HEK293T (cell line): Measurements from ENCODE around the gene CCSER1.

ENCODE experiments used
- ARNT ChIP-seq: fragments of 450-650 bp; IDR thresholded peaks from 2 replicates; pipeline ENCODE4 v1.6.1; 2017; ENCODE audit warnings: mild to moderate bottlenecking
- CTBP1 ChIP-seq: fragments of 450-650 bp; IDR thresholded peaks from 2 replicates; pipeline ENCODE4 v1.6.1; 2016; ENCODE audit warnings: borderline replicate concordance
- ELF4 ChIP-seq: fragments of 450-650 bp; IDR thresholded peaks from 2 replicates; pipeline ENCODE4 v1.6.1; 2017; ENCODE audit warnings: antibody characterized with exemption
- FOXK2 ChIP-seq: fragments of 450-650 bp; IDR thresholded peaks from 2 replicates; pipeline ENCODE4 v1.6.1; 2016; ENCODE audit warnings: mild to moderate bottlenecking
- FOXM1 ChIP-seq: fragments of 450-650 bp; IDR thresholded peaks from 2 replicates; pipeline ENCODE4 v1.6.1; 2017; ENCODE audit warnings: mild to moderate bottlenecking, borderline replicate concordance
- SP1 ChIP-seq: fragments of 450-650 bp; IDR thresholded peaks from 2 replicates; pipeline ENCODE4 v1.6.1; 2017

- no peak for TF ChIP-seq SP1
- TF ChIP-seq CTBP1, result no peak
- no peak for TF ChIP-seq FOXM1
- no peak for TF ChIP-seq FOXK2
- TF ChIP-seq ELF4, result no peak
- no peak for TF ChIP-seq ARNT
Observed at GRCh38 chr4:91113130-91113706, 986.0 kb downstream of the CCSER1 start.
